HG02623 (cell line): ENCODE measurements around the gene GRAMD1A.

ENCODE experiments used
- ATAC-seq: cut with Tn5 transposase; IDR thresholded peaks from one replicate; pipeline ENCODE4 v1.9.1; 2021; ENCODE audit warnings: moderate library complexity; ENCODE audit not compliant: unreplicated experiment

Gene GRAMD1A

GRCh38 chr19:35069696-35070095, 69.6 kb downstream of the GRAMD1A start:
- ATAC-seq = no peak

DNA sequence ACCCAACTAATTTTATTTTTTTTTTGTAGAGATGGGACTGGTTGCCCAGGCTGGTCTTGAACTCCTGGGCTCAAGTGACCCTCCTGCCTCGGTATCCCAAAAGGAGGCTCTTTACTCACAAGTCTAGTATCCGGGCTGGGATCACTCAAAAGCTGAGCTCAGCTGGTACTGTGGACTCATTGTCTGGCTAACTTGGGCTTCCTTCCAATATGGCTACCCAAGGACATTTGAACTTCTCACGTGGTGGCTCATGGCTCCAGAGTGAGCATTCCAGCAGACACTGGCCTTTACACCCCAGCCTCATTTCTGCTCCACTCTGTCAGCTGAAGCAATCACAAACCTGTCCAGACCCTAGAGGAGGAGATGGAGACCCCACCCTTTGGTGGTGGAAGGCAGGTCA, 70.3 kb downstream of the GRAMD1A start:
- no peak for ATAC-seq

- no peak for ATAC-seq
Observed at GRCh38 chr19:35073516-35073915, 73.4 kb downstream of the GRAMD1A start.

DNA sequence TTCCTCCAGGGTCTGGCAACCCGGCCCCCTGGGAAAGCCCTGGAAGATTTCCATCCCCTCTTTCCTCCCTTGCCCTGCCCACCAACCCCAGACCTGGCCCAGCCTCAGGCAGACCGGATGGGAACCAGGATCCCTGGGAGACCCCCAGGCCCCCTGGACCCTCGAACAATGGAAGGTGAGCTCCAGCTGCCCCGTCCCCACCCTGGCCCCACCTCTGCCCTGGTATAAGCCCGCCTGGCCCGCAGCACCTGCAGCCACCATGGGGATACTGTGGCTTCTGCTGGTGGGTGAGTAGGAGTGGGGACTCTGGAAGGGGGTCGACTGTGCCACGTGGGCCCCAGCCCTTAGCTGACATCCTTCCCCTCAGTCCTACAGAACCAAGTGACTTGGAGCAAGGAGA, 73.8 kb downstream of the GRAMD1A start:
- ATAC-seq = no peak

- no peak for ATAC-seq
Observed at GRCh38 chr19:35074426-35075201, 74.5 kb downstream of the GRAMD1A start.

GRCh38 chr19:35075202-35076025, 75.3 kb downstream of the GRAMD1A start:
- ATAC-seq = no peak

DNA sequence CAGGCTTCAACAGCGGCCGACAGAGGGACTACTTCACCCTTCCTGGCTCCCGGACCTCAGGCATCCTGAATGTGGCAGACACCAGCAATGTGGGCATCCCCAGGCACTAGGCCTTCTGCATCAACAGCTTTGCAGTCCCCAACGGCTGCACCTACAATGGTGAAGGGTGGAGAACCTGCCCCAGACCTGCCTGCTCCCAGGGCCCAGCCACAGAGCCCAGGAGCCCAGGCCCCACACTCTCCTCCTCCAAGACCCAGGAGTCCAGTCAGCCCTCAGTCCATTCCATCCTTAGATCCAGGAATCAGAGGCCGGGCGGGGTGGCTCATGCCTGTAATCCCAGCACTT, 75.9 kb downstream of the GRAMD1A start:
- no peak for ATAC-seq
